Hematopoietic multipotent progenitor cell treated with erythropoietin and hydrocortisone succinate and interleukin-3 and kit ligand, for 6 days (in vitro differentiated cells): ENCODE results near the gene KCNMB2.
"Not testable (repeated sequence)": the region's sequence is repeated elsewhere in the genome, so short reads cannot be mapped to it uniquely, and the experiment has no call there.

Experiments used
- DNase-seq: peaks from one replicate; pipeline ENCODE4 v3.0.0-alpha.2; 2015

KCNMB2 gene

DNA sequence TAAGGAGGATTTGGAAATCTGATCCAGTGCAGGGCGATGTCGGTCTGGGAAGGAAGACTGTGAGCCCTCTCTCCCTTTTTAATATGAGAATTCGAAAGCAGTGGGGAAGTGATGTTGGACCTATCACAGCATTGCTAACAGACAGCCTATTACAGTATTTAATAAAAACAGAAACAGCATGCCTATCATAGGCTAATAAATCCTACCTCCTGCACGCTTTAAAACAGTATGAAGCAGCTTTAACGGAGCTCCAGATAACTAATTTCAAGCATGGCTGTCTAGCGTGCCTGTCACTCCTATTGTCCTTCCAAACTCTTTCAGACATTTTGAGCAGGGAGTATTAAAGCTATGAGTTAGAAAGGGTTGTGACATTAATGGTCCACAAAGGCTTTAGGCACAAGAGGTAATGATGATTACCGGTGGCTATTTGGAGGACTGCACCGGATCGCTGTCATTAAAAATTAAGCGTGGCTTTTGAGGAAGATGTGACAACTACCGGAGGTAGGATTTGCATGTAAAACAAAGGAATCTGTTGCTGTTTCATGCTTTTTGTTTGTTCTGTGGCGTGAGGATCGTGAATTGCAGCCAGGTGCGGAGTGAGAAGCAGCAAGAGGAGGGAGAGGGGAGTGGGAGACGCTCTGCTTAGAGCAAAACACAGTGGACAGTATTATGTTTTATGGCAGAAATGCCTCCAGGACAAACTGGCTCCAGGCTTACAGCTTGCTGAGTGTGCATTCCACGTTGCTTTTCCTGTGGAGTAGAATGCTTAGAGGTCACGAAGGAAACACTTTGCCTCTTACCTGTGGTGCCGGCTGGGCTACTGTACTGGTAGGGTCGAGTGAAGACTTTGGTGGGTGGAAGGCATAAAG lies at the start of gene KCNMB2:
TSS of gene KCNMB2 (plus strand) at position 226 of the 869 bp plus-strand sequence.
- DNase-seq, result no peak

DNA sequence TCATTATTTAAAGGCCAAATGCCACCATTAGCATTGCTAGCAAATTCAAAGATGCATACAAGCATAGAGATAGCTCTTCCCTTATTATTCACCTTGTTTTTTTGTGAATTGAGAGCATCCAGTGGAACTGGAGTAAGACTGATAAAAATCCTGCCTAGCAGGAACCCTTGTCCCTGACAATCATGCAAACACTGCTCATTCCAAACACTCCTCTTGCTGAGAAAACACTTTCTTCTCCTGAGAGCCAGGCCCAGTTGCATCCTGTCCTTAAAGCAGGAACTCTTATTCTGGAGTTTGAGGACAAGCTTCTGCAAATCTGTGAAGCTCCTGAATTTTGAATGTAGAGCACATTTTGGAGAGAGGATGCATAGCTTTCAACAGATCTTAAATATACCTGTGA lies 49.3 kb upstream of the KCNMB2 start:
- no peak for DNase-seq

DNA sequence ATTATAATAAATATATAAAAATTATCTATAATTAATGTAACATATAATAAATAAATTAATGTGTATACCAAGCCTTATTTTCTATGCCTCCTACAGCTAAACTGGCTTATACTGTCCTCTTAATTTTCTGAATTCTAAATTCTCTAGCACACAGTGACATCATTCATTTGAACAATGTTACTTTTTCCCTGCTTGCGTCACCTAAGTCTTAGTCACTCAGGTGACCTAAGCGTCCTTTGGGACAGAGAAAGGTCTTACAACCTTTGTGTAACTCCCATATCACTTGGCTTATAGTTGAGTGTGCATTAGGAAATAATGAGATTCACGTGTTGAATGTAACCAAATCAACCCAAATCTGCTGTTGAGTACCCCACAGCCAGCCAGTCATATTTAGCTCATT lies 48.5 kb upstream of the KCNMB2 start:
- no peak for DNase-seq

DNA sequence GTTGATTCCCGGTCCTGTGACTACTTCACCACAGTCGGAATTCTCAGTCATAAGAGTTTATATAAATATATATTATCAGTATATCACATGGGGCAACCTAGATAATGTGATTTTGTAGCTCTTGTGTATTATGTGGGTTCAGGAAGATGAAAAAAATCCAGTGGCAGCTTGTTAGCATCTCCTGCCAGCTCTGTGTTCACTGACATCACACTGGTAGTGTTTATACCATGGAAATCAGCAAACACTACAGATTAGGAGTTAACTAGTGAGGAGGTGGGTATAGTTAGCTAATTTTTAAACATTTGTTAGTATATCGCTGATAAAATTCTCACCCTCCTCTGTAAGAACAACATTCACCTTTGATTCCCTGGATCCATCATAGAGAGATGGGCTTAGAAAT lies 44.5 kb upstream of the KCNMB2 start:
- no peak for DNase-seq

DNA sequence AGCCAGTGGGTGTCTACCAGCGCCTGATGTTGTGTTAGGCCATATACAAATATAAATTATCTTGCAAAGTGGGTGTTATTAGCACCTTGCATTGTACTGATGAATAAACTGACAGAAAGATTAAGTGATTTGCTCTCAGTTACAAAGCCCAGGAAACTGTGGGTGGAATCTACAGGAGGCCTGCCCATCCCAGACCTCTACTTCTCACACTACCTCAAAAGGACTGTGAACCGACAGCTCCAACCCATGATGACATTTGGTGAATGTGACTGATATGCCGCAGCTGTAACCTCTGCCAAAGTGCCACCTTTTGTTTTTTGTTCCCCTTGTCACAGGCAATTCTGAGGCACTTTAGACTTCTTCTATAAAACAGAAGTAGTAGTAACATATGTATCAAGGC lies 43.7 kb upstream of the KCNMB2 start:
- DNase-seq, result no peak

DNA sequence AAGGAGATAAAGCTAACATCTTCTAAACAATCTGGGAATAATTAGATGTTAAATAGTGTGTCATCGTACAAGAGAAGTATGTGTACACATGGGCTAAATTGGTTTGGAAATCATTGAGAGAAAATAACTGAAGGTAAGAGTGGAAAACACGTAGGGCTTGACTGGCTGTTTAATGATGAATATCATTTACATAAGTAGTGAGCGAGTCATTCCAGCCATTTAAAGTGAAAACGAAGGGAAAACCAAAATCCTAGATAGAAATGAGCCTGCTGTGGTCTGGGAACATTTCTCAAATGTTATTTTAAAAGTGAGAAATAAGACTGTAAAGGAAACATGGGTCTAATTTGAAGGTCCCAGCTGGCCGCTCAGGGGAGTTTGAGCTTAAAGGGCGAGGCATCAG lies 41.9 kb upstream of the KCNMB2 start:
- DNase-seq, result no peak

- no peak for DNase-seq
Measured at GRCh38 chr3:178496911-178497310, 39.3 kb upstream of the KCNMB2 start.

DNA sequence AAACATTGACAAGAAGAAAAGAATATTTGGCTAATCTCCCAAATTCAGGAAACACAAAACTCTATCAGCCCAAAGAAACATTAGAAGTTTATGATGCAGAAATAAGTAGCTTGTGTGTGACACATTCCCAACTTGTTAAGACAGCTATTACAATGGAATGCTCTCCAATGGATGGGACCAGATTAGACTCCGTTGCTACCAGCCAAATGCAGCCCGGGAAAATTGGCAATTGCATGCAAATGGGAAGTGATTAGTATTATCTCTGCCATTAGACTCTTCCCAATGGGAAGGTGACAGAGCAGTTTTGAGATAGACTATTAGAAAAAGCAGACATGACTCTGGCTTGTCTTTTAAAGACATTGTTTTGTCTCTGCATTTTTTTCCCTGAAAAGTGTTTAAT lies 37.4 kb upstream of the KCNMB2 start:
- no peak for DNase-seq

- no peak for DNase-seq
Measured at GRCh38 chr3:178500631-178501030, 35.6 kb upstream of the KCNMB2 start.

DNA sequence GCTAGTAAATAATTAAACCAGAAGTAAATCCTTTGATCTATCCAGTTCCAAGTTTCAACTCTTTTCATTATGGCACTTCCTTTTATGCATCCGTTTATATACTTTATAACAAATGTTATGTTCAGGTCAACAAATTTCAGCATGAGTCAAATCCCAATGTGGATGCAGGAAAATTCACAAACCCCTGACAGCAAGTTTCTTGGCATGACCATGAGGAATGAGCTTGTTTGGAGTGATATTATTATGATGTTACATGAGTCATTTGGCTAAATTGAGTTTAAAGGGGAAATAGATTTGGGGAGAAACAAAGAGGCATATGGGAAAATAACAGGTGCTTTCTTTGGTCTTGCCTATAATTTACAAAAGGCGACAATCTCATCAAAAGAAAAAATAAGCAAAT lies 32.1 kb upstream of the KCNMB2 start:
- DNase-seq, result no peak

- DNase-seq, result no peak
Measured at GRCh38 chr3:178505832-178506231, 30.4 kb upstream of the KCNMB2 start.

DNA sequence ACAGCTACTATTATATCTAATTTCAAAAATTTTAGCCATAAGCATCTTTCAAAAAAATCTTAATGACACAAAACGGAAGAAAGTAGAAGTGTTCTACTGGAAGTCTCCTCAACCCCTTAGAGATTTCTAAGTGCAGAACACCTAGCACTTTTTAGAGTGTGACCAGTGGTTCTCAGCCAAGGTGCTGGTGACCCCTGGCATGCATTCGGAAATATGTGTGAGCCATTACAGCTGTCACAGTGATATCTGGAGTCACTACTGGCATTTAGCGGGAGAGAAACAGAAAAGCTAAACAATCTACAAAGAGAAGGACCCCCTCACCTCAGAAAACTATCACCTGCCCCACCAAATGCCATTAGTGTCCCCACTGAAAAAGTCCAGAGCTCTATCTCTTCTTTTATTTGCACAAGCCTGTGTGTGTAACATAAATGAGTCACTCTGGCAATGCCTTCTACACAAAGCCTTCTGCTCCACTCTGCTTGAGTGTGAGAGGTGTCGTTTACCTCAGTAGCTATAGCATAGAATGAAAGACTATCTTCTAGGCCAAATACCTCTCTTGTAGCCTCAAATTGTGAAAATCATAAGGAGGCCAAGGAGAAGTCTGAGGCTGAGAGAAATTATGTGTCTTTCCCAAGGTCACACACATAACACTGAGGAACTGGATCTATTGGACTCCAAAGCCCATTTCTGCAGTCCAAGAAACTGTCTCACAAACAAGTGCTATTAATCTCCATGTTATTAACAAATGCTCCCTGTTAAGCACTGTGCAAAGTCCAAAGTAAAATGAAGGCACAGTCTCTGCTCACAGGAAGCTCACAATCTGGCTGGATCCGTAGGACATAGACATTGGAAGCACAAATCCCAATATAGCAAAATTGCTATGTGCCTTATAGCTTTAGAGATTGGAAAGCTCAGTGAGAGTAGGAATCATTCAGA lies 28.5 kb upstream of the KCNMB2 start:
- no peak for DNase-seq

- no peak for DNase-seq
Measured at GRCh38 chr3:178508443-178508825, 27.8 kb upstream of the KCNMB2 start.

- DNase-seq, result no peak
Measured at GRCh38 chr3:178510496-178510895, 25.7 kb upstream of the KCNMB2 start.

- no peak for DNase-seq
Measured at GRCh38 chr3:178512647-178513046, 23.6 kb upstream of the KCNMB2 start.

GRCh38 chr3:178513546-178514380 lies 22.5 kb upstream of the KCNMB2 start:
- no peak for DNase-seq

GRCh38 chr3:178514401-178514800 lies 21.8 kb upstream of the KCNMB2 start:
- DNase-seq, result no peak

- not testable (repeated sequence) for DNase-seq
Measured at GRCh38 chr3:178515076-178515744, 21.0 kb upstream of the KCNMB2 start.

GRCh38 chr3:178517665-178518334 lies 18.4 kb upstream of the KCNMB2 start:
- DNase-seq, result no peak

- DNase-seq, result no peak
Measured at GRCh38 chr3:178518660-178519396, 17.4 kb upstream of the KCNMB2 start.

DNA sequence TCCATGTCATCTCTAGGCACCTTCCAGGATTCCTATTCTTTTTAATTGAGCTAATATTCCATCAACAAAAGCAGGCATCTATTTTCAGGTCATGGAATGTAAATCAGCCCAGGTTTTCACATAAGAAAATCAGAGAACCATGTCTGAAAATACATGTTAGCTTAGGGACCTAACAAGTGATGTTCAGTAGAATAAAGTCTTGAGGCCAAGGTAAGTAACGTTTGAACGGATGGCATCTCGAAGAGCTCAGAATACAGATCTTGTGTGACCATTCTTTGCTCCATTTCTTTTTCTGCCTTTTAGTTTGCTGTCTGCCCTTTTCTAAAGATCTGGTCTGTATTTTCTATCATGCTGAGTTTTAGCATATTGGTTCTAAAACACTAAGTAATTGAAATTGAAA lies 16.5 kb upstream of the KCNMB2 start:
- no peak for DNase-seq
